Adrenal gland (tissue), 5 donors: ENCODE measurements around the gene ANXA1.

Experiments used
- POLR2A ChIP-seq, 2 donors: fragments of 450-650 bp; IDR thresholded peaks; one replicate each; pipeline ENCODE4 v1.6.1; 2017; ENCODE audit warnings: antibody characterized with exemption in 2 of 2, mild to moderate bottlenecking in 2 of 2, moderate library complexity in 1 of 2
- TF ChIP-seq, protein P1 (sequence below), 6 experiments: fragments of 450-650 bp in 4 of 6; fragments of 200-600 bp in 2 of 6; sonication (generic) in 1 of 6; IDR thresholded peaks; 1 replicate in 5 of 6; 2 replicates in 1 of 6; pipeline versions ENCODE4 v1.5.1 to v1.8.0; 2016 to 2021; ENCODE audit warnings: antibody characterized with exemption in 6 of 6, mild to moderate bottlenecking in 2 of 6, moderate library complexity in 1 of 6
- donor health status: DM: no; HTN: no; CAD: no.

DNA sequence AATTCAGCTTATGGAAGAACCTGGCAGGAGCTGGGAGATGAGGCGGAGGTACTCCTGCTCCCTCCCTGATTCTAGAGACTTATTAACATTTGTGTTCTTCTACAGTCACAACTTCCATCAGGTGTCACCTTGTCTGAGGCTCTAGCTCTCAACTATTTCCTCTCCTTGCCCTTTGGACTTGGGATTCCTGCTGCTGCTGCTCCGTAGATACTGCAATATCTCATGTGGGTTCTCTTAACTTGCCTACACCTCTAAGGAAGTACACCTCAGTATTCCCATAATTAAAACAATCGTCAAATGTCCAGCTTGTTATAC, 21.2 kb downstream of the ANXA1 start:
- no peak for TF ChIP-seq POLR2A (IDR thresholded peaks at IDR 0.05)
- TF ChIP-seq, protein P1, sequence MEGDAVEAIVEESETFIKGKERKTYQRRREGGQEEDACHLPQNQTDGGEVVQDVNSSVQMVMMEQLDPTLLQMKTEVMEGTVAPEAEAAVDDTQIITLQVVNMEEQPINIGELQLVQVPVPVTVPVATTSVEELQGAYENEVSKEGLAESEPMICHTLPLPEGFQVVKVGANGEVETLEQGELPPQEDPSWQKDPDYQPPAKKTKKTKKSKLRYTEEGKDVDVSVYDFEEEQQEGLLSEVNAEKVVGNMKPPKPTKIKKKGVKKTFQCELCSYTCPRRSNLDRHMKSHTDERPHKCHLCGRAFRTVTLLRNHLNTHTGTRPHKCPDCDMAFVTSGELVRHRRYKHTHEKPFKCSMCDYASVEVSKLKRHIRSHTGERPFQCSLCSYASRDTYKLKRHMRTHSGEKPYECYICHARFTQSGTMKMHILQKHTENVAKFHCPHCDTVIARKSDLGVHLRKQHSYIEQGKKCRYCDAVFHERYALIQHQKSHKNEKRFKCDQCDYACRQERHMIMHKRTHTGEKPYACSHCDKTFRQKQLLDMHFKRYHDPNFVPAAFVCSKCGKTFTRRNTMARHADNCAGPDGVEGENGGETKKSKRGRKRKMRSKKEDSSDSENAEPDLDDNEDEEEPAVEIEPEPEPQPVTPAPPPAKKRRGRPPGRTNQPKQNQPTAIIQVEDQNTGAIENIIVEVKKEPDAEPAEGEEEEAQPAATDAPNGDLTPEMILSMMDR (IDR thresholded peaks at IDR 0.05), result no peak
